ENCODE measurements around the gene MTHFD2.
"Not testable (repeated sequence)": the region's sequence is repeated elsewhere in the genome, so short reads cannot be mapped to it uniquely, and the experiment has no call there.

Gene MTHFD2

GRCh38 chr2:74219846-74220486 is 21.6 kb downstream of the MTHFD2 start:
- peaks cover 56% of the 10 kb centered on the region for H3K36me3 ChIP-seq (ENCODE audit: control insufficient read depth, insufficient read depth, low read length, severe bottlenecking)
- H3K9me3 ChIP-seq (ENCODE audit: control insufficient read depth, low read length), result no peaks in the 10 kb centered on the region
- H3K4me1 ChIP-seq (ENCODE audit: control insufficient read depth, insufficient read depth, low read length), result peaks cover 14% of the 10 kb centered on the region
- H3K4me3 ChIP-seq (ENCODE audit: low read length), result no peak overlapping the region
- H3K27me3 ChIP-seq (replicated peaks; ENCODE audit: control insufficient read depth, insufficient read depth, low read length), result no peaks in the 10 kb centered on the region
- no peak for DNase-seq (ENCODE audit: low read depth)
- H3K9ac ChIP-seq (ENCODE audit: low read length), result no peak overlapping the region

- Histone ChIP-seq H3K4me3 (ENCODE audit: low read length) (no peak overlapping the region), H3K27me3 (replicated peaks; ENCODE audit: control insufficient read depth, insufficient read depth, low read length) (no peaks in the 10 kb centered on the region), H3K36me3 (ENCODE audit: control insufficient read depth, insufficient read depth, low read length, severe bottlenecking) (peaks cover 44% of the 10 kb centered on the region), H3K4me1 (ENCODE audit: control insufficient read depth, insufficient read depth, low read length) (peaks cover 14% of the 10 kb centered on the region), H3K9me3 (ENCODE audit: control insufficient read depth, low read length) (no peaks in the 10 kb centered on the region), H3K9ac (ENCODE audit: low read length) (no peak overlapping the region)
- DNase-seq (ENCODE audit: low read depth), result no peak
These were observed 22.7 kb downstream of the MTHFD2 start for GRCh38 chr2:74221091-74221490.

GRCh38 chr2:74221604-74222299 is 23.3 kb downstream of the MTHFD2 start:
- Histone ChIP-seq H3K4me3 (ENCODE audit: low read length) (no peak overlapping the region), H3K4me1 (ENCODE audit: control insufficient read depth, insufficient read depth, low read length) (peaks cover 17% of the 10 kb centered on the region), H3K36me3 (ENCODE audit: control insufficient read depth, insufficient read depth, low read length, severe bottlenecking) (peaks cover 38% of the 10 kb centered on the region), H3K9ac (ENCODE audit: low read length) (no peak overlapping the region), H3K27me3 (replicated peaks; ENCODE audit: control insufficient read depth, insufficient read depth, low read length) (no peaks in the 10 kb centered on the region), H3K9me3 (ENCODE audit: control insufficient read depth, low read length) (no peaks in the 10 kb centered on the region)
- no peak for DNase-seq (ENCODE audit: low read depth)

GRCh38 chr2:74222300-74222650 is 23.9 kb downstream of the MTHFD2 start:
- Histone ChIP-seq H3K36me3 (ENCODE audit: control insufficient read depth, insufficient read depth, low read length, severe bottlenecking) (peaks cover 33% of the 10 kb centered on the region), H3K4me3 (ENCODE audit: low read length) (no peak overlapping the region), H3K9me3 (ENCODE audit: control insufficient read depth, low read length) (no peaks in the 10 kb centered on the region), H3K4me1 (ENCODE audit: control insufficient read depth, insufficient read depth, low read length) (peaks cover 17% of the 10 kb centered on the region), H3K9ac (ENCODE audit: low read length) (no peak overlapping the region), H3K27me3 (replicated peaks; ENCODE audit: control insufficient read depth, insufficient read depth, low read length) (no peaks in the 10 kb centered on the region)
- DNase-seq (ENCODE audit: low read depth), result no peak

- Histone ChIP-seq H3K36me3 (ENCODE audit: control insufficient read depth, insufficient read depth, low read length, severe bottlenecking) (peaks cover 16% of the 10 kb centered on the region), H3K27me3 (replicated peaks; ENCODE audit: control insufficient read depth, insufficient read depth, low read length) (no peaks in the 10 kb centered on the region), H3K4me1 (ENCODE audit: control insufficient read depth, insufficient read depth, low read length) (peaks cover 17% of the 10 kb centered on the region), H3K4me3 (ENCODE audit: low read length) (no peak overlapping the region), H3K9me3 (ENCODE audit: control insufficient read depth, low read length) (no peaks in the 10 kb centered on the region), H3K9ac (ENCODE audit: low read length) (no peak overlapping the region)
- no peak for DNase-seq (ENCODE audit: low read depth)
These were observed 25.7 kb downstream of the MTHFD2 start for GRCh38 chr2:74223941-74224770.

GRCh38 chr2:74225698-74226459 is 27.5 kb downstream of the MTHFD2 start:
- H3K4me3 ChIP-seq (ENCODE audit: low read length), result no peak overlapping the region
- no peak for DNase-seq (ENCODE audit: low read depth)
- H3K4me1 ChIP-seq (ENCODE audit: control insufficient read depth, insufficient read depth, low read length), result peaks cover 17% of the 10 kb centered on the region
- no peaks in the 10 kb centered on the region for H3K9me3 ChIP-seq (ENCODE audit: control insufficient read depth, low read length)
- H3K9ac ChIP-seq (ENCODE audit: low read length), result no peak overlapping the region
- H3K27me3 ChIP-seq (replicated peaks; ENCODE audit: control insufficient read depth, insufficient read depth, low read length), result no peaks in the 10 kb centered on the region
- H3K36me3 ChIP-seq (ENCODE audit: control insufficient read depth, insufficient read depth, low read length, severe bottlenecking), result peaks cover 10% of the 10 kb centered on the region

- H3K9ac ChIP-seq (ENCODE audit: low read length), result no peak overlapping the region
- H3K4me3 ChIP-seq (ENCODE audit: low read length), result no peak overlapping the region
- no peaks in the 10 kb centered on the region for H3K27me3 ChIP-seq (replicated peaks; ENCODE audit: control insufficient read depth, insufficient read depth, low read length)
- peaks cover 2% of the 10 kb centered on the region for H3K36me3 ChIP-seq (ENCODE audit: control insufficient read depth, insufficient read depth, low read length, severe bottlenecking)
- peaks cover 17% of the 10 kb centered on the region for H3K4me1 ChIP-seq (ENCODE audit: control insufficient read depth, insufficient read depth, low read length)
- no peaks in the 10 kb centered on the region for H3K9me3 ChIP-seq (ENCODE audit: control insufficient read depth, low read length)
- DNase-seq (ENCODE audit: low read depth), result no peak
These were observed 28.3 kb downstream of the MTHFD2 start for GRCh38 chr2:74226648-74227213.

- Histone ChIP-seq H3K4me3 (ENCODE audit: low read length) (no peak overlapping the region), H3K9ac (ENCODE audit: low read length) (no peak overlapping the region), H3K36me3 (ENCODE audit: control insufficient read depth, insufficient read depth, low read length, severe bottlenecking) (no peaks in the 10 kb centered on the region), H3K27me3 (replicated peaks; ENCODE audit: control insufficient read depth, insufficient read depth, low read length) (no peaks in the 10 kb centered on the region), H3K4me1 (ENCODE audit: control insufficient read depth, insufficient read depth, low read length) (peaks cover 17% of the 10 kb centered on the region), H3K9me3 (ENCODE audit: control insufficient read depth, low read length) (no peaks in the 10 kb centered on the region)
- DNase-seq (ENCODE audit: low read depth), result no peak
These were observed 29.2 kb downstream of the MTHFD2 start for GRCh38 chr2:74227646-74228045.

- Histone ChIP-seq H3K4me1 (ENCODE audit: control insufficient read depth, insufficient read depth, low read length) (peaks cover 10% of the 10 kb centered on the region), H3K4me3 (ENCODE audit: low read length) (no peak overlapping the region), H3K9me3 (ENCODE audit: control insufficient read depth, low read length) (no peaks in the 10 kb centered on the region), H3K27me3 (replicated peaks; ENCODE audit: control insufficient read depth, insufficient read depth, low read length) (no peaks in the 10 kb centered on the region), H3K36me3 (ENCODE audit: control insufficient read depth, insufficient read depth, low read length, severe bottlenecking) (no peaks in the 10 kb centered on the region), H3K9ac (ENCODE audit: low read length) (no peak overlapping the region)
- no peak for DNase-seq (ENCODE audit: low read depth)
These were observed 30.4 kb downstream of the MTHFD2 start for GRCh38 chr2:74228772-74229171.

- not testable (repeated sequence) for H3K9me3 ChIP-seq (ENCODE audit: control insufficient read depth, low read length); H3K4me1 ChIP-seq (ENCODE audit: control insufficient read depth, insufficient read depth, low read length); H3K9ac ChIP-seq (ENCODE audit: low read length); H3K4me3 ChIP-seq (ENCODE audit: low read length); H3K27me3 ChIP-seq (replicated peaks; ENCODE audit: control insufficient read depth, insufficient read depth, low read length); H3K36me3 ChIP-seq (ENCODE audit: control insufficient read depth, insufficient read depth, low read length, severe bottlenecking); DNase-seq (ENCODE audit: low read depth)
These were observed 31.4 kb downstream of the MTHFD2 start for GRCh38 chr2:74229865-74230264.

Measured in adipocyte (in vitro differentiated cells).